ENCODE results near the gene GLB1L3. TPM values are rescaled to one million over a fixed set of nuclear protein-coding genes. Genes with fewer than 3 reads are reported as not detected.

GLB1L3 gene
- total RNA-seq, 1 donor from 2014 or later = not detected

GRCh38 chr11:134363161-134363560 lies 87.0 kb downstream of the GLB1L3 start:
- DNase-seq = no peak

GRCh38 chr11:134363592-134363991 lies 87.4 kb downstream of the GLB1L3 start:
- no peak for DNase-seq

- DNase-seq = no peak
Observed at GRCh38 chr11:134364261-134364660, 88.1 kb downstream of the GLB1L3 start.

- no peak for DNase-seq
Observed at GRCh38 chr11:134365011-134365925, 89.1 kb downstream of the GLB1L3 start.

GRCh38 chr11:134366254-134366653 lies 90.1 kb downstream of the GLB1L3 start:
- no peak for DNase-seq

GRCh38 chr11:134367781-134368180 lies 91.6 kb downstream of the GLB1L3 start:
- no peak for DNase-seq

Other genes with a start within 250 kb of the GLB1L3 start
- 113 TPM for gene JAM3, start 207.3 kb upstream of the GLB1L3 start, total RNA-seq
- 18.1 TPM for gene NCAPD3, start 52.4 kb upstream of the GLB1L3 start, total RNA-seq
- 35.3 TPM for gene VPS26B, start 51.7 kb upstream of the GLB1L3 start, total RNA-seq
- 34.9 TPM for gene THYN1, start 23.0 kb upstream of the GLB1L3 start, total RNA-seq
- gene ACAD8, start 22.8 kb upstream of the GLB1L3 start, total RNA-seq = 26.0 TPM
- 1.8 TPM for gene GLB1L2, start 55.6 kb downstream of the GLB1L3 start, total RNA-seq
- gene B3GAT1, start 135.9 kb downstream of the GLB1L3 start, total RNA-seq = 0.41 TPM

Measured in tongue (tissue), 2 donors.